ENCODE results near the gene EDEM1.

EDEM1 gene

GRCh38 chr3:5191555-5192304 is 4.2 kb downstream of the EDEM1 start:
- Histone ChIP-seq H3K79me2 (ENCODE audit: insufficient read depth, low read length) (peaks cover 91% of the 10 kb centered on the region), H3K4me2 (ENCODE audit: low read depth, low read length, poor library complexity, severe bottlenecking) (peak overlapping the region; percentile 74), H4K20me1 (ENCODE audit: insufficient read depth, low read length, poor library complexity, severe bottlenecking) (peaks cover 79% of the 10 kb centered on the region), H3K4me1 (ENCODE audit: insufficient read depth, low read length, poor library complexity, severe bottlenecking) (peaks cover 72% of the 10 kb centered on the region), H3K9me3 (ENCODE audit: insufficient read depth, low read depth, low read length) (no peaks in the 10 kb centered on the region), H3K4me3 (ENCODE audit: low read length, poor library complexity, severe bottlenecking) (peak overlapping the region; percentile 73), H2AFZ (ENCODE audit: low read length) (no peak overlapping the region), H3K9ac (ENCODE audit: low read depth, low read length, poor library complexity, severe bottlenecking) (peak overlapping the region; percentile 49), H3K27me3 (ENCODE audit: insufficient read depth, low read length, poor library complexity, severe bottlenecking) (peaks cover 6% of the 10 kb centered on the region), H3K9me2 (replicated peaks; ENCODE audit: low read depth, low read length) (no peaks in the 10 kb centered on the region), H3K36me3 (ENCODE audit: insufficient read depth, low read length) (peaks cover 5% of the 10 kb centered on the region), H3F3A (ENCODE audit: low read depth) (0 out of 2 replicates have a peak, but pooled peaks cover 4% of the 10 kb centered on the region)
- no peak for TF ChIP-seq CTCF (conservative IDR thresholded peaks at IDR 0.05; ENCODE audit: low read length)
- TF ChIP-seq EZH2phosphoT487 (IDR thresholded peaks at IDR 0.05; ENCODE audit: borderline replicate concordance) = no peak

- Histone ChIP-seq H3K4me1 (ENCODE audit: insufficient read depth, low read length, poor library complexity, severe bottlenecking) (peaks cover 79% of the 10 kb centered on the region), H2AFZ (ENCODE audit: low read length) (no peak overlapping the region), H3K9me2 (replicated peaks; ENCODE audit: low read depth, low read length) (no peaks in the 10 kb centered on the region), H3F3A (ENCODE audit: low read depth) (0 out of 2 replicates have a peak, but pooled peaks cover 8% of the 10 kb centered on the region), H3K36me3 (ENCODE audit: insufficient read depth, low read length) (peaks cover 6% of the 10 kb centered on the region), H3K79me2 (ENCODE audit: insufficient read depth, low read length) (peaks cover 99% of the 10 kb centered on the region), H3K4me3 (ENCODE audit: low read length, poor library complexity, severe bottlenecking) (peak overlapping the region; percentile 73), H3K9ac (ENCODE audit: low read depth, low read length, poor library complexity, severe bottlenecking) (peak overlapping the region; percentile 49), H4K20me1 (ENCODE audit: insufficient read depth, low read length, poor library complexity, severe bottlenecking) (peaks cover 78% of the 10 kb centered on the region), H3K4me2 (ENCODE audit: low read depth, low read length, poor library complexity, severe bottlenecking) (peak overlapping the region; percentile 74), H3K27me3 (ENCODE audit: insufficient read depth, low read length, poor library complexity, severe bottlenecking) (peaks cover 5% of the 10 kb centered on the region), H3K9me3 (ENCODE audit: insufficient read depth, low read depth, low read length) (no peaks in the 10 kb centered on the region)
- TF ChIP-seq CTCF (conservative IDR thresholded peaks at IDR 0.05; ENCODE audit: low read length) (no peak), EZH2phosphoT487 (IDR thresholded peaks at IDR 0.05; ENCODE audit: borderline replicate concordance) (no peak)
Observed at GRCh38 chr3:5192571-5193365, 5.3 kb downstream of the EDEM1 start.

GRCh38 chr3:5194341-5194740 is 6.8 kb downstream of the EDEM1 start:
- Histone ChIP-seq H3K9me2 (replicated peaks; ENCODE audit: low read depth, low read length) (no peaks in the 10 kb centered on the region), H3K9ac (ENCODE audit: low read depth, low read length, poor library complexity, severe bottlenecking) (no peak overlapping the region), H3F3A (ENCODE audit: low read depth) (0 out of 2 replicates have a peak, but pooled peaks cover 8% of the 10 kb centered on the region), H4K20me1 (ENCODE audit: insufficient read depth, low read length, poor library complexity, severe bottlenecking) (peaks cover 62% of the 10 kb centered on the region), H3K4me2 (ENCODE audit: low read depth, low read length, poor library complexity, severe bottlenecking) (peak overlapping the region; percentile 57), H3K9me3 (ENCODE audit: insufficient read depth, low read depth, low read length) (no peaks in the 10 kb centered on the region), H3K36me3 (ENCODE audit: insufficient read depth, low read length) (peaks cover 15% of the 10 kb centered on the region), H3K27me3 (ENCODE audit: insufficient read depth, low read length, poor library complexity, severe bottlenecking) (no peaks in the 10 kb centered on the region), H3K4me1 (ENCODE audit: insufficient read depth, low read length, poor library complexity, severe bottlenecking) (peaks cover 89% of the 10 kb centered on the region), H3K79me2 (ENCODE audit: insufficient read depth, low read length) (peaks cover 99% of the 10 kb centered on the region), H2AFZ (ENCODE audit: low read length) (no peak overlapping the region), H3K4me3 (ENCODE audit: low read length, poor library complexity, severe bottlenecking) (peak overlapping the region; percentile 39)
- TF ChIP-seq CTCF (conservative IDR thresholded peaks at IDR 0.05; ENCODE audit: low read length) (no peak), EZH2phosphoT487 (IDR thresholded peaks at IDR 0.05; ENCODE audit: borderline replicate concordance) (no peak)
